WERI-Rb-1 (cell line): ENCODE results near the gene CDH3.

Experiments
- DNase-seq: peaks from one replicate; pipeline ENCODE4 v3.0.0-alpha.2; 2020
- H3K27ac ChIP-seq: fragments of 250-450 bp; sonication (Bioruptor Pico); 2 replicates; pipeline ENCODE4 v1.5.1; 2020; ENCODE audit warnings: mild to moderate bottlenecking, moderate library complexity
- H3K27me3 ChIP-seq: fragments of 250-450 bp; sonication (Bioruptor Pico); 2 replicates; pipeline ENCODE4 v1.5.1; 2021; ENCODE audit warnings: mild to moderate bottlenecking, low read depth, moderate library complexity; ENCODE audit not compliant: insufficient read depth, severe bottlenecking
- H3K36me3 ChIP-seq: fragments of 250-450 bp; sonication (Bioruptor Pico); 2 replicates; pipeline ENCODE4 v1.5.1; 2020; ENCODE audit warnings: mild to moderate bottlenecking, moderate library complexity
- H3K4me3 ChIP-seq: 2 replicates; pipeline ENCODE4 v1.5.1; 2011; ENCODE audit warnings: low read depth, mild to moderate bottlenecking, control low read depth, low read length
- H3K9me3 ChIP-seq: fragments of 250-450 bp; sonication (Bioruptor Pico); 2 replicates; pipeline ENCODE4 v1.5.1; 2021; ENCODE audit warnings: mild to moderate bottlenecking, moderate library complexity; ENCODE audit not compliant: severe bottlenecking
- TF ChIP-seq, protein P1 (sequence below): IDR thresholded peaks from 2 replicates; pipeline ENCODE4 v1.5.1; 2011; ENCODE audit warnings: low read depth, mild to moderate bottlenecking, control low read depth, inconsistent platforms, low read length

The CDH3 gene

DNA sequence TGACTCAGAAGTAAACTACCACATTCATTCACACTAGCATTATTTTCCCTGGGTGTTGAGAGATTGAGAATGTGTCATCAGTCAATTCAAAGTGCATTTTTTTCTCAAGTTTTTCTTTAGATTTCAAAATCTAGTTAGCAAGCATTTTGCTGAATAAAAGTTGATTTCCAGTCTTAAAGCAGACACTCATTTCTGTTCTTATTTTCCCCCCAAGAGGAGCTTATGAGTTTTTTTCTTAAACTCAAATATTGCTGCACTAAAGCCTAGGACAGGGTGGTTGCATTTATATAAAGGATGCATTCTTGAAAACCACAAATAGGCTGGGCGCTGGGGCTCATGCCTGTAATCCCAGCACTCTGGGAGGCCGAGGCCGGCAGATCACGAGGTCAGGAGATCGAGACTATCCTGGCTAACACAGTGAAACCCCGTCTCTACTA, 15.3 kb downstream of the CDH3 start:
- Histone ChIP-seq H3K27ac (no peak overlapping the region), H3K4me3 (no peak overlapping the region), H3K27me3 (no peaks in the 10 kb centered on the region), H3K36me3 (no peaks in the 10 kb centered on the region), H3K9me3 (no peaks in the 10 kb centered on the region)
- TF ChIP-seq, protein P1, sequence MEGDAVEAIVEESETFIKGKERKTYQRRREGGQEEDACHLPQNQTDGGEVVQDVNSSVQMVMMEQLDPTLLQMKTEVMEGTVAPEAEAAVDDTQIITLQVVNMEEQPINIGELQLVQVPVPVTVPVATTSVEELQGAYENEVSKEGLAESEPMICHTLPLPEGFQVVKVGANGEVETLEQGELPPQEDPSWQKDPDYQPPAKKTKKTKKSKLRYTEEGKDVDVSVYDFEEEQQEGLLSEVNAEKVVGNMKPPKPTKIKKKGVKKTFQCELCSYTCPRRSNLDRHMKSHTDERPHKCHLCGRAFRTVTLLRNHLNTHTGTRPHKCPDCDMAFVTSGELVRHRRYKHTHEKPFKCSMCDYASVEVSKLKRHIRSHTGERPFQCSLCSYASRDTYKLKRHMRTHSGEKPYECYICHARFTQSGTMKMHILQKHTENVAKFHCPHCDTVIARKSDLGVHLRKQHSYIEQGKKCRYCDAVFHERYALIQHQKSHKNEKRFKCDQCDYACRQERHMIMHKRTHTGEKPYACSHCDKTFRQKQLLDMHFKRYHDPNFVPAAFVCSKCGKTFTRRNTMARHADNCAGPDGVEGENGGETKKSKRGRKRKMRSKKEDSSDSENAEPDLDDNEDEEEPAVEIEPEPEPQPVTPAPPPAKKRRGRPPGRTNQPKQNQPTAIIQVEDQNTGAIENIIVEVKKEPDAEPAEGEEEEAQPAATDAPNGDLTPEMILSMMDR, result no peak
- DNase-seq, result no peak

DNA sequence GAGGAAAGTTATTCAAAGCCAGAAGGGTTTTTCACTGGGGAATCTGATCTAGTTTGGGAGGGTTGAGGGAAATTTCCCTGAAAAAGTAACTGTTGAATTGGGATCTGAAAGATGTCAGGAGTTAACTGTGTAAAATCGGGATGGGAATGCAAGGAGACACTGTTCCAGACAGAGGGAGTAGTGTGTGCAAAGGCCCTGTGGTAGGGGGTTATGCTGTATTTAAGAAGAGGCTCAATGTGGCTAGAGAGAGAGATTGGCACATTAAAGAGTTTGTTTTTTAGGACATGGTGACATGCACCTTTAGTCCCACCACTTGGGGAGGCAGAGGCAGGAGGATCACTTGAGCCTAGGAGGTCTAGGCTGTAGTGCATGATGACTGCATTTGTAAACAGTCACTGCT, 16.9 kb downstream of the CDH3 start:
- H3K4me3 ChIP-seq, result no peak overlapping the region
- no peak for DNase-seq
- TF ChIP-seq, protein P1, result no peak
- H3K27me3 ChIP-seq, result no peaks in the 10 kb centered on the region
- H3K9me3 ChIP-seq, result no peaks in the 10 kb centered on the region
- no peak overlapping the region for H3K27ac ChIP-seq
- H3K36me3 ChIP-seq, result no peaks in the 10 kb centered on the region

DNA sequence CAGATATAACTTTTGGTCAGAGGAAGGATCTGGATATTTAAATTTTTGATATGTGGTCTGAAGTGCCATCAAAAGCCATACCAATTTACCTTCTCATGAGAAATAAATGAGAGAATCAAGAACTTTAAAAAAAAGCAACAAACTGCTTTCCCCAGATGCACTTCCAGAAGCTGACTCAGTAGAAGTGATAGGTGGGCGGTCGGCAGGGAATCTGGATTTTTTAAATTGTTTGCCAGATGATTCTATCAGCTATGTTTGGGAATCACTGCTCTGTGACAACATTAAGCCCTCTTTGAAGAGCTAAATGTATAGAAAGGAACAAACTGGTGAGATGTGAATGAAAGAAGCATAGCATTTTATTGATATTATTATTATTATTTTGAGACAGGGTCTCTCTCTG, 19.2 kb downstream of the CDH3 start:
- TF ChIP-seq, protein P1, result no peak
- Histone ChIP-seq H3K4me3 (no peak overlapping the region), H3K27me3 (no peaks in the 10 kb centered on the region), H3K9me3 (no peaks in the 10 kb centered on the region), H3K27ac (no peak overlapping the region), H3K36me3 (no peaks in the 10 kb centered on the region)
- DNase-seq, result no peak

DNA sequence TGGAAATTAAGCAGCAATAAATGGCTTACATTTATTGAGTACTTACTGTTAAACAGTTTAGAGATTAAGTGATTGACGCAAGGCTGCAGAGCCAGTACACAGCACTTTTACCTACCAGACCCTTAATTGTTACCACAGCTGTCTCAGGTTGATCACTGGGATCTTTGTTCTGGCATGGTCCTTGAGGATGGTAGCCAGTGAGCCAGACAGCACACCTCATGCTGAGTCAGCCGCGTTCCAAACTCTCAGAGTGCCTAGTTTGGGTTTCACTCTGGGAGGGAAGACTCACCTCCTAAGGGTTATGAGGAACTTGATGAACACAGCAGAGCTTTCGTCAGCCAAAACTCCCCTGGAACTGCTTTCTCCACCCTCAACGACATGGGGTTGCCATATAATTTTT, 20.4 kb downstream of the CDH3 start:
- Histone ChIP-seq H3K27me3 (no peaks in the 10 kb centered on the region), H3K36me3 (no peaks in the 10 kb centered on the region), H3K9me3 (no peaks in the 10 kb centered on the region), H3K4me3 (no peak overlapping the region), H3K27ac (no peak overlapping the region)
- TF ChIP-seq, protein P1, result no peak
- no peak for DNase-seq

DNA sequence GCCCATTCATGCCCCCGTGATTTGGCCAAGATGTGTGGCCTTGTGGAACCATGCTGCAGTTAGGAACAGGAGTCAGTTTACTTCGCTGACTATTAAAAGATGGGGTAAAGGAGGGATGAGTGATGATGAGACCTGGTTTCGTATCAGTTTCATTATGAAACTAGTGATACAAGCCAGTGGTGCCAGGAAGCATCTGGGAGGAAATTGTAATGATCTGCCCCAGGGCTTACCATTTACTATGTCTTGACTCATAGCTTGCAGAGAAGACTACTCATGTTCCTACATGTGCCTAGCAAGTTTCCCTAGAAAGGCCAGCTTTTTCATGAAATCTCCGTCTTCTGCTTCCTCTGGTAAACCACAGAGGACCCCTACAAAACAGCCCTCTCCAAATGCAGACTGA, 23.2 kb downstream of the CDH3 start:
- DNase-seq, result no peak

More for the DNA sequence above, 23.2 kb downstream of the CDH3 start:
- H3K27ac ChIP-seq, result no peak overlapping the region
- no peaks in the 10 kb centered on the region for H3K27me3 ChIP-seq
- TF ChIP-seq, protein P1, result no peak
- no peaks in the 10 kb centered on the region for H3K36me3 ChIP-seq
- H3K4me3 ChIP-seq, result no peak overlapping the region
- no peaks in the 10 kb centered on the region for H3K9me3 ChIP-seq
